Calu3 (cell line): ENCODE results near the gene AMN. TPM values are rescaled to one million over a fixed set of nuclear protein-coding genes. Genes with fewer than 3 reads are reported as not detected.

Source experiments
- BruUV-seq: library from RNA; stranded (reverse); fragments of 400-500 nt; replicated peaks from 2 replicates; lab custom pipeline; 2021; lab: Mats Ljungman, UMichigan
- CTCF ChIA-PET: fragments of 300-600 bp; sonication (Branson Sonifier 250); formaldehyde crosslinking; loops from one replicate; lab custom pipeline; 2022; ENCODE audit warnings: antibody characterized with exemption; lab: Charles Lee
- DNase-seq: peaks from one replicate; pipeline ENCODE4 v3.0.0; 2022
- H3K27ac Mint-ChIP-seq: one replicate; pipeline ENCODE4 v1.8.0; 2022; ENCODE audit warnings: mixed read lengths; ENCODE audit not compliant: unreplicated experiment
- H3K27me3 Mint-ChIP-seq: one replicate; pipeline ENCODE4 v1.8.0; 2022; ENCODE audit warnings: mixed read lengths; ENCODE audit not compliant: unreplicated experiment
- H3K36me3 Mint-ChIP-seq: one replicate; pipeline ENCODE4 v1.8.0; 2022; ENCODE audit warnings: mild to moderate bottlenecking, moderate library complexity, mixed read lengths; ENCODE audit not compliant: insufficient read depth, unreplicated experiment
- H3K4me1 Mint-ChIP-seq: one replicate; pipeline ENCODE4 v1.8.0; 2022; ENCODE audit warnings: mild to moderate bottlenecking, low read depth, mixed read lengths; ENCODE audit not compliant: unreplicated experiment
- H3K4me3 Mint-ChIP-seq: one replicate; pipeline ENCODE4 v1.8.0; 2022; ENCODE audit warnings: mild to moderate bottlenecking, low read depth, moderate library complexity, mixed read lengths; ENCODE audit not compliant: unreplicated experiment
- H3K9me3 Mint-ChIP-seq: one replicate; pipeline ENCODE4 v1.8.0; 2022; ENCODE audit warnings: low read depth, mixed read lengths; ENCODE audit not compliant: unreplicated experiment
- intact Hi-C: fragments of 100-400 bp; cut with micrococcal nuclease; formaldehyde crosslinking; loops from one replicate; pipeline ENCODE4 v1.10.0; 2022; ENCODE audit not compliant: unreplicated experiment
- total RNA-seq: library from RNA; stranded (reverse); gene quantifications from 2 replicates; pipeline ENCODE4 v1.2.3, GENCODE V29; 2022
- TF ChIP-seq, protein P1 (sequence below): fragments of 200-600 bp; IDR thresholded peaks from one replicate; pipeline ENCODE4 v1.8.0; 2022; ENCODE audit warnings: antibody characterized with exemption; ENCODE audit not compliant: unreplicated experiment

Gene AMN
- total RNA-seq, 1 experiment from 2014 or later, result 13.7 TPM

- CTCF ChIA-PET, result no interaction called here
- no TSS peak for BruUV-seq
- H3K27me3 Mint-ChIP-seq, result no peaks in the 10 kb centered on the region
- no peak overlapping the region for H3K27ac Mint-ChIP-seq
- H3K36me3 Mint-ChIP-seq, result peaks cover 62% of the 10 kb centered on the region
- TF ChIP-seq, protein P1, sequence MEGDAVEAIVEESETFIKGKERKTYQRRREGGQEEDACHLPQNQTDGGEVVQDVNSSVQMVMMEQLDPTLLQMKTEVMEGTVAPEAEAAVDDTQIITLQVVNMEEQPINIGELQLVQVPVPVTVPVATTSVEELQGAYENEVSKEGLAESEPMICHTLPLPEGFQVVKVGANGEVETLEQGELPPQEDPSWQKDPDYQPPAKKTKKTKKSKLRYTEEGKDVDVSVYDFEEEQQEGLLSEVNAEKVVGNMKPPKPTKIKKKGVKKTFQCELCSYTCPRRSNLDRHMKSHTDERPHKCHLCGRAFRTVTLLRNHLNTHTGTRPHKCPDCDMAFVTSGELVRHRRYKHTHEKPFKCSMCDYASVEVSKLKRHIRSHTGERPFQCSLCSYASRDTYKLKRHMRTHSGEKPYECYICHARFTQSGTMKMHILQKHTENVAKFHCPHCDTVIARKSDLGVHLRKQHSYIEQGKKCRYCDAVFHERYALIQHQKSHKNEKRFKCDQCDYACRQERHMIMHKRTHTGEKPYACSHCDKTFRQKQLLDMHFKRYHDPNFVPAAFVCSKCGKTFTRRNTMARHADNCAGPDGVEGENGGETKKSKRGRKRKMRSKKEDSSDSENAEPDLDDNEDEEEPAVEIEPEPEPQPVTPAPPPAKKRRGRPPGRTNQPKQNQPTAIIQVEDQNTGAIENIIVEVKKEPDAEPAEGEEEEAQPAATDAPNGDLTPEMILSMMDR, result no peak
- H3K4me3 Mint-ChIP-seq, result no peak overlapping the region
- DNase-seq, result no peak
- no peaks in the 10 kb centered on the region for H3K9me3 Mint-ChIP-seq
- no peaks in the 10 kb centered on the region for H3K4me1 Mint-ChIP-seq
- intact Hi-C loops, result no loop called here
Observed at GRCh38 chr14:102933618-102934231, 11.3 kb downstream of the AMN start.

- no TSS peak for BruUV-seq
- CTCF ChIA-PET, result interaction anchor here (0.7 kb wide), 1 partner anchor 16 kb away, joined by 4 read pairs; no protein-coding TSS in a partner anchor
Observed at GRCh38 chr14:102935756-102936155, 13.3 kb downstream of the AMN start.

DNA sequence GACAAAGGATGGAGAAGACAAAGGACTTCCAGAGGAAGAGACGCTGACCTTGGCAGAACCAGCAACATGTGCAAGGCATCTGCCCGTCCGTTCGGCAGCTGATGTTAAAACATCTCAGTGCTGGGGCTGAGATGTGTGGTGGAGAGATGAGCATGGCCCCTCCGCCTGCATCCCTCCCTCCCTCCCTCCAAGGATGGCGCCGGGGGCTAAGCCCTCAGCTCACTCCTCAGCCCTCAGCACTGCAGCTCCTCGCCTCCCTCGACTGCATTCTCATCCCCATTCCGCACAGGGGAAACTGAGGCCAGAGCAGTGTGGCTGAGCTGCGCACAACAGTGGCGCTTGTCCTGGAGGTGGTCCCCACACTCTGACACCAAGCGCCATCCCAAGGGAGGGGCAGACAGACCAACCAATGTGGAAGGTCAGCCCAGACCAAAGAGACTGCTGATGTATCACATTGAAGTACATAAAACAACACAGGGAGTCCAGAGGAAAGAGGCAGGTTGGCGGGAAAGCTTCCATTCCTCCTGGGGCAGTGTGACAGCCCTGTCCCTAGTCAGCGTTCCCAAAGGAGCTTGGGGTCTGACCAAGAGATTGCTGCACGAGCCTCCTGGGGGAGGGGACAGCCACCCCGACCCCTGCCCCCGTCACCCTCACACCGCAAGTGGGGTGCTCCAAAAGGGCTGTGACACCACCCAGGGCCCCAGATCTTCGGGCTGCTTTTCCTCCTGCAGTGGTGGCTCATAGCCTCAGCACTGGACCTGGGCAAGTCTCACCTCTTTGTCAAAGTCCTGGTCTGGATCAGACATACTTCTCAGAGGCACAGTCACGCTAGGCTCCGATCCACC lies 15.1 kb downstream of the AMN start:
- no peak for DNase-seq
- CTCF ChIA-PET, result no interaction called here
- Mint-ChIP-seq H3K4me1 (no peaks in the 10 kb centered on the region), H3K9me3 (no peaks in the 10 kb centered on the region), H3K27me3 (no peaks in the 10 kb centered on the region), H3K36me3 (peaks cover 57% of the 10 kb centered on the region), H3K27ac (no peak overlapping the region), H3K4me3 (no peak overlapping the region)
- intact Hi-C loops, result no loop called here
- TF ChIP-seq, protein P1, result no peak
- no TSS peak for BruUV-seq

More at GRCh38 chr14:102935756-102936155, 13.3 kb downstream of the AMN start:
- Mint-ChIP-seq H3K36me3 (peaks cover 56% of the 10 kb centered on the region), H3K9me3 (no peaks in the 10 kb centered on the region), H3K27me3 (no peaks in the 10 kb centered on the region), H3K4me1 (no peaks in the 10 kb centered on the region), H3K4me3 (no peak overlapping the region), H3K27ac (no peak overlapping the region)
- TF ChIP-seq, protein P1, result no peak
- no peak for DNase-seq
- intact Hi-C loops, result no loop called here

GRCh38 chr14:102938191-102938590 lies 15.7 kb downstream of the AMN start:
- BruUV-seq, result no TSS peak
- no peak for DNase-seq
- intact Hi-C loops, result no loop called here
- no peaks in the 10 kb centered on the region for H3K27me3 Mint-ChIP-seq
- H3K4me3 Mint-ChIP-seq, result no peak overlapping the region
- no peaks in the 10 kb centered on the region for H3K4me1 Mint-ChIP-seq
- no peak overlapping the region for H3K27ac Mint-ChIP-seq
- H3K9me3 Mint-ChIP-seq, result no peaks in the 10 kb centered on the region
- CTCF ChIA-PET, result no interaction called here
- TF ChIP-seq, protein P1, result no peak
- H3K36me3 Mint-ChIP-seq, result peaks cover 54% of the 10 kb centered on the region
